Activated CD4-positive, alpha-beta T cell treated with anti-CD3 and anti-CD28 coated beads, Interleukin-2, amount 10 ng/mL, durations not matched to agents 7 days and 5 days (primary cell): ENCODE measurements around the gene DCST1. TPM values are rescaled to one million over a fixed set of nuclear protein-coding genes. Genes with fewer than 3 reads are reported as not detected.
"Not testable (repeated sequence)": the region's sequence is repeated elsewhere in the genome, so short reads cannot be mapped to it uniquely, and the experiment has no call there.

Experiments used
- CTCF ChIA-PET: fragments of 350-600 bp; sonication (Branson Sonifier 250); formaldehyde crosslinking; loops from one replicate; lab custom pipeline; 2021; ENCODE audit warnings: antibody characterized with exemption; lab: Charles Lee
- POLR2A ChIA-PET: fragments of 350-600 bp; sonication (Branson Sonifier 250); formaldehyde crosslinking; loops from one replicate; lab custom pipeline; 2021; ENCODE audit warnings: antibody characterized with exemption; lab: Charles Lee
- DNase-seq: peaks from one replicate; pipeline ENCODE4 v3.0.0-alpha.2; 2020
- H3K27ac Mint-ChIP-seq: one replicate; pipeline ENCODE4 v1.8.0; 2021; ENCODE audit warnings: mild to moderate bottlenecking, moderate library complexity, mixed read lengths
- H3K27me3 Mint-ChIP-seq: one replicate; pipeline ENCODE4 v1.8.0; 2021; ENCODE audit warnings: mixed read lengths
- H3K36me3 Mint-ChIP-seq: one replicate; pipeline ENCODE4 v1.8.0; 2021; ENCODE audit warnings: low read depth, mixed read lengths
- H3K4me1 Mint-ChIP-seq: one replicate; pipeline ENCODE4 v1.8.0; 2021; ENCODE audit warnings: mixed read lengths
- H3K4me3 Mint-ChIP-seq: one replicate; pipeline ENCODE4 v1.8.0; 2021; ENCODE audit warnings: mild to moderate bottlenecking, moderate library complexity, mixed read lengths
- H3K9me3 Mint-ChIP-seq: one replicate; pipeline ENCODE4 v1.8.0; 2021; ENCODE audit warnings: mixed read lengths
- total RNA-seq, 2 experiments: library from RNA; stranded (reverse); gene quantifications; one replicate each; pipeline ENCODE4 v1.2.3, GENCODE V29; 2021

The DCST1 gene, protein sequence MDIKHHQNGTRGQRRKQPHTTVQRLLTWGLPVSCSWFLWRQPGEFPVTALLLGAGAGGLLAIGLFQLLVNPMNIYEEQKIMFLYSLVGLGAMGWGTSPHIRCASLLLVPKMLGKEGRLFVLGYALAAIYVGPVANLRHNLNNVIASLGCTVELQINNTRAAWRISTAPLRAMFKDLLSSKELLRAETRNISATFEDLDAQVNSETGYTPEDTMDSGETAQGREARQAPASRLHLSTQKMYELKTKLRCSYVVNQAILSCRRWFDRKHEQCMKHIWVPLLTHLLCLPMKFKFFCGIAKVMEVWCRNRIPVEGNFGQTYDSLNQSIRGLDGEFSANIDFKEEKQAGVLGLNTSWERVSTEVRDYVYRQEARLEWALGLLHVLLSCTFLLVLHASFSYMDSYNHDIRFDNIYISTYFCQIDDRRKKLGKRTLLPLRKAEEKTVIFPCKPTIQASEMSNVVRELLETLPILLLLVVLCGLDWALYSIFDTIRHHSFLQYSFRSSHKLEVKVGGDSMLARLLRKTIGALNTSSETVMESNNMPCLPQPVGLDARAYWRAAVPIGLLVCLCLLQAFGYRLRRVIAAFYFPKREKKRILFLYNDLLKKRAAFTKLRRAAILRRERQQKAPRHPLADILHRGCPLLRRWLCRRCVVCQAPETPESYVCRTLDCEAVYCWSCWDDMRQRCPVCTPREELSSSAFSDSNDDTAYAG
- not detected for total RNA-seq

GRCh38 chr1:155033524-155033923 lies at the start of gene DCST1, which contains the start of gene DCST2:
Gene DCST1 (plus strand): TSS chr1:155033824. CDS start chr1:155034037, 213 bp downstream.
Gene DCST2 (minus strand): TSS chr1:155033781. CDS start chr1:155033701, 80 bp downstream.
- CTCF ChIA-PET = interaction anchor here (0.9 to 21.0 kb wide), 4 partner anchors 10 to 139 kb away, joined by 3 to 222 read pairs (median 20); partner anchors contain the start of gene KRTCAP2
- POLR2A ChIA-PET = no interaction called here
- Mint-ChIP-seq H3K27ac (no peak within 1 kb of the TSS), H3K36me3 (no peaks in the 10 kb centered on the region), H3K4me1 (no peaks in the 10 kb centered on the region), H3K9me3 (no peaks in the 10 kb centered on the region), H3K4me3 (no peak within 1 kb of the TSS), H3K27me3 (peaks cover 11% of the 10 kb centered on the region)
- DNase-seq = no peak

GRCh38 chr1:154986736-154987135 lies 46.9 kb upstream of the DCST1 start:
- POLR2A ChIA-PET, H3K4me3 Mint-ChIP-seq, H3K27me3 Mint-ChIP-seq, DNase-seq, H3K27ac Mint-ChIP-seq, H3K9me3 Mint-ChIP-seq: not testable (repeated sequence)
- CTCF ChIA-PET = interaction anchor here (0.8 to 2.0 kb wide), 3 partner anchors 10 to 13 kb away, joined by 3 to 18 read pairs (median 3); no protein-coding TSS in a partner anchor
- Mint-ChIP-seq H3K4me1 (peaks cover 24% of the 10 kb centered on the region), H3K36me3 (peaks cover 20% of the 10 kb centered on the region)

DNA sequence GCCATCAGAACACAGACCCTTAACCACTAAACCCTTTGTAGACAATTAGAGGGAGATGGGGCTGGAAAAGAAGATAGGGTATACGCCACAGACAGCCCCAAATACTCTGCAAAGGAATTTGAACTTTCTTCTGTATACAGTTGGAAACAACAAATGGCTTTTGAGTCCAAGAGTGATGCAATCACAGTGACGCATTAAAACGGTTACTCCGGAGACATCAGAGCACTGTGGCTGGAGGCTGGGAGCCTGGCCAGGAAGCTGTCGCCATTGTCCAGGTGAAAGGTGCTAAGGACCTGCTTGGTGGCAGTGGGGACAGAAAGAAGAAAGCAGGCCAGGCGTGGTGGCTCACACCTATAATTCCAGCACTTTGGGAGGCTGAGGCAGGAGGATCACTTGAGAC lies 46.3 kb upstream of the DCST1 start:
- ChIA-PET POLR2A (no interaction called here), CTCF (interaction anchor here (1.3 to 2.0 kb wide), 4 partner anchors 9 to 29 kb away, joined by 3 to 18 read pairs (median 14); no protein-coding TSS in a partner anchor)
- H3K9me3 Mint-ChIP-seq = no peaks in the 10 kb centered on the region
- H3K27me3 Mint-ChIP-seq = no peaks in the 10 kb centered on the region
- H3K27ac Mint-ChIP-seq = no peak overlapping the region
- DNase-seq = no peak
- peaks cover 24% of the 10 kb centered on the region for H3K4me1 Mint-ChIP-seq
- H3K4me3 Mint-ChIP-seq = no peak overlapping the region
- peaks cover 19% of the 10 kb centered on the region for H3K36me3 Mint-ChIP-seq

GRCh38 chr1:154988058-154988954 lies 45.3 kb upstream of the DCST1 start:
- Mint-ChIP-seq H3K27me3 (no peaks in the 10 kb centered on the region), H3K4me3 (no peak overlapping the region), H3K4me1 (peaks cover 24% of the 10 kb centered on the region), H3K9me3 (no peaks in the 10 kb centered on the region), H3K36me3 (peaks cover 20% of the 10 kb centered on the region), H3K27ac (no peak overlapping the region)
- ChIA-PET POLR2A (interaction anchor here (0.6 kb wide), 1 partner anchor 1793 kb away, joined by 3 read pairs; no protein-coding TSS in a partner anchor), CTCF (interaction anchor here (1.3 to 2.0 kb wide), 4 partner anchors 8 to 28 kb away, joined by 3 to 18 read pairs (median 14); no protein-coding TSS in a partner anchor)
- no peak for DNase-seq

DNA sequence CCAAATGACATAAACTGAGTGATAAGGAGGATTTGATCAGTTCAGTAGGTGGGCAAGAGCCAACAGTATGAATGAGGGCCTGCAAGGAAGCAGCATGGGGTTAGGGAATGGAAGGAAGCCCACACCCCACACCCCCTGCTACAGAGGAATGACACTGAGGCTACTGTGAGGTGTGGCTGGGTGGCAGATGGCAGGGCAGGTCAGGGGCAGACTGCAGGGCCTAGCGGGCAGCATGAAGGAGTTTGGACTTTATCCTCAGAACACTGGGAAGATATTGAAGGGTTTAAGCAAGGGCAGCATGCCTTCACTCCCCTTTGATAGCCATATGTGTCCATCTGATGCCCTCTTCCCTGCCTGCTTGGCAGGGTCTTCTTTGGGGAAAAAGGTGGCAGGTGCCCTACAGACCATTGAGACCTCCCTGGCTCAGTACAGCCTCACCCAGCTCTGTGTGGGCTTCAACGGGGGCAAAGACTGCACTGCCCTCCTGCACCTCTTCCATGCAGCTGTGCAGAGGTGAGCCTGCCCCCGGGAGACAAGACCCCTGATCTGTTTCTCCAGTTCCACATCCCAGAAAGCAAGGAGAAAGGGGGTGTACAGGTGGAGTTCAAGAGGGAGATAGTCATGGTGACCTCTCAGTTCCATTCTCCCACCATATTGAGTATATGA lies 44.3 kb upstream of the DCST1 start:
- peaks cover 20% of the 10 kb centered on the region for H3K36me3 Mint-ChIP-seq
- no peaks in the 10 kb centered on the region for H3K27me3 Mint-ChIP-seq
- H3K9me3 Mint-ChIP-seq = no peaks in the 10 kb centered on the region
- ChIA-PET CTCF (no interaction called here), POLR2A (no interaction called here)
- no peak overlapping the region for H3K27ac Mint-ChIP-seq
- H3K4me3 Mint-ChIP-seq = no peak overlapping the region
- DNase-seq = no peak
- peaks cover 18% of the 10 kb centered on the region for H3K4me1 Mint-ChIP-seq

GRCh38 chr1:154990276-154990675 lies 43.3 kb upstream of the DCST1 start:
- Mint-ChIP-seq H3K27ac (no peak overlapping the region), H3K27me3 (no peaks in the 10 kb centered on the region), H3K36me3 (peaks cover 20% of the 10 kb centered on the region), H3K4me3 (no peak overlapping the region), H3K9me3 (no peaks in the 10 kb centered on the region), H3K4me1 (peaks cover 16% of the 10 kb centered on the region)
- ChIA-PET CTCF (interaction anchor here (0.9 to 1.0 kb wide), 3 partner anchors 9 to 55 kb away, joined by 3 to 4 read pairs (median 3); no protein-coding TSS in a partner anchor), POLR2A (no interaction called here)
- no peak for DNase-seq

GRCh38 chr1:154992721-154993571 lies 40.7 kb upstream of the DCST1 start:
- CTCF ChIA-PET = interaction anchor here (1.2 to 13.0 kb wide), 6 partner anchors 9 to 433 kb away, joined by 3 to 184 read pairs (median 5); partner anchors contain the start of gene FLAD1
- Mint-ChIP-seq H3K27ac (peak overlapping the region; percentile 66), H3K9me3 (no peaks in the 10 kb centered on the region), H3K4me1 (peaks cover 23% of the 10 kb centered on the region), H3K4me3 (no peak overlapping the region), H3K27me3 (no peaks in the 10 kb centered on the region), H3K36me3 (peaks cover 19% of the 10 kb centered on the region)
- POLR2A ChIA-PET = no interaction called here
- no peak for DNase-seq

- peak within 1 kb of the TSS; percentile 66 for H3K27ac Mint-ChIP-seq
These were observed 39.9 kb upstream of the DCST1 start, which contains the start of gene LENEP for GRCh38 chr1:154993572-154994268. Gene LENEP (plus strand): TSS chr1:154993586. CDS start chr1:154993608, 22 bp downstream.

GRCh38 chr1:154994269-154994587 lies 39.4 kb upstream of the DCST1 start:
- Mint-ChIP-seq H3K27me3 (no peaks in the 10 kb centered on the region), H3K4me1 (peaks cover 24% of the 10 kb centered on the region), H3K9me3 (no peaks in the 10 kb centered on the region), H3K36me3 (peaks cover 8% of the 10 kb centered on the region), H3K4me3 (no peak overlapping the region), H3K27ac (peak overlapping the region; percentile 60)
- CTCF ChIA-PET = interaction anchor here (0.7 to 13.0 kb wide), 11 partner anchors 10 to 435 kb away, joined by 3 to 184 read pairs (median 3); partner anchors contain the start of genes ADAM15, FLAD1 and PYGO2
- POLR2A ChIA-PET = interaction anchor here (1.2 kb wide), 1 partner anchor 20 kb away, joined by 6 read pairs; the partner anchor contains the start of gene CKS1B
- DNase-seq = no peak

More at GRCh38 chr1:154993572-154994268, 39.9 kb upstream of the DCST1 start, which contains the start of gene LENEP:
- Mint-ChIP-seq H3K9me3 (no peaks in the 10 kb centered on the region), H3K36me3 (peaks cover 11% of the 10 kb centered on the region), H3K27me3 (no peaks in the 10 kb centered on the region), H3K4me1 (peaks cover 24% of the 10 kb centered on the region), H3K4me3 (no peak within 1 kb of the TSS)
- no peak for DNase-seq
- POLR2A ChIA-PET = interaction anchor here (1.2 kb wide), 1 partner anchor 20 kb away, joined by 6 read pairs; the partner anchor contains the start of gene CKS1B
- CTCF ChIA-PET = interaction anchor here (0.7 to 13.0 kb wide), 9 partner anchors 9 to 434 kb away, joined by 3 to 184 read pairs (median 3); partner anchors contain the start of genes ADAM15, FLAD1 and PYGO2

- Mint-ChIP-seq H3K27ac (peak overlapping the region; percentile 60), H3K36me3 (peaks cover 7% of the 10 kb centered on the region), H3K27me3 (no peaks in the 10 kb centered on the region)
These were observed 39.0 kb upstream of the DCST1 start for GRCh38 chr1:154994591-154994990.

More at GRCh38 chr1:154994591-154994990, 39.0 kb upstream of the DCST1 start:
- Mint-ChIP-seq H3K4me1 (peaks cover 25% of the 10 kb centered on the region), H3K4me3 (no peak overlapping the region), H3K9me3 (no peaks in the 10 kb centered on the region)
- ChIA-PET POLR2A (interaction anchor here (1.2 kb wide), 1 partner anchor 21 kb away, joined by 6 read pairs; the partner anchor contains the start of gene CKS1B), CTCF (interaction anchor here (0.7 to 13.0 kb wide), 10 partner anchors 10 to 256 kb away, joined by 3 to 184 read pairs (median 4); partner anchors contain the start of genes ADAM15, FLAD1 and PYGO2)
- DNase-seq = no peak
